IMR-90 (cell line): ENCODE results near the gene IL22RA1. TPM values are rescaled to one million over a fixed set of nuclear protein-coding genes. Genes with fewer than 3 reads are reported as not detected.

ENCODE experiments used
- ATAC-seq: fragments of 200-7000 bp; cut with Tn5 transposase; 2 replicates; pipeline ENCODE4 v1.9.1; 2020; ENCODE audit warnings: low read depth, mild to moderate bottlenecking, moderate library complexity
- BruUV-seq: library from RNA; stranded (reverse); fragments of 400-500 nt; replicated peaks from 2 replicates; lab custom pipeline; 2021; lab: Mats Ljungman, UMichigan
- CTCF ChIA-PET: fragments of 300-600 bp; formaldehyde crosslinking; extraction: SDS; loops from one replicate; lab custom pipeline; 2021; ENCODE audit warnings: antibody characterized with exemption; lab: Yijun Ruan, JAX
- POLR2A ChIA-PET: fragments of 300-600 bp; sonication (Branson Sonifier 250); formaldehyde crosslinking; loops from one replicate; lab custom pipeline; 2022; ENCODE audit warnings: antibody characterized with exemption; ENCODE audit not compliant: unreplicated experiment; lab: Charles Lee
- DNase-seq: peaks from one replicate; pipeline ENCODE4 v3.0.0; 2013
- H2AFZ ChIP-seq: replicated peaks from 2 replicates; pipeline ENCODE3; 2013; ENCODE audit warnings: low read length, mild to moderate bottlenecking; ENCODE audit not compliant: poor library complexity
- H2AK5ac ChIP-seq: 2 replicates; pipeline ENCODE4 v1.6.1; 2013; ENCODE audit warnings: low read depth, low read length, inconsistent platforms
- H2AK9ac ChIP-seq: replicated peaks from 2 replicates; pipeline ENCODE3; 2013; ENCODE audit warnings: mild to moderate bottlenecking, low read depth, low read length, moderate library complexity; ENCODE audit not compliant: poor library complexity
- H2BK120ac ChIP-seq: 2 replicates; pipeline ENCODE4 v1.6.1; 2013; ENCODE audit warnings: low read depth, low read length, inconsistent platforms
- H2BK15ac ChIP-seq: 3 replicates; pipeline ENCODE4 v1.6.1; 2013; ENCODE audit warnings: low read depth, low read length, inconsistent platforms
- H2BK20ac ChIP-seq: 2 replicates; pipeline ENCODE4 v1.6.1; 2013; ENCODE audit warnings: low read depth, mild to moderate bottlenecking, inconsistent platforms, low read length, moderate library complexity
- H2BK5ac ChIP-seq: 2 replicates; pipeline ENCODE4 v1.6.1; 2013; ENCODE audit warnings: mild to moderate bottlenecking, low read depth, low read length, inconsistent platforms; ENCODE audit not compliant: poor library complexity, severe bottlenecking
- H3K14ac ChIP-seq: replicated peaks from 2 replicates; pipeline ENCODE4 v1.6.1; 2013; ENCODE audit warnings: low read depth, low read length, inconsistent platforms
- H3K18ac ChIP-seq: 2 replicates; pipeline ENCODE4 v1.6.1; 2013; ENCODE audit warnings: low read depth, low read length, control low read depth
- H3K23ac ChIP-seq: 2 replicates; pipeline ENCODE4 v1.6.1; 2013; ENCODE audit warnings: low read depth, low read length, inconsistent platforms
- H3K27ac ChIP-seq: 2 replicates; pipeline ENCODE4 v1.5.1; 2013; ENCODE audit warnings: mild to moderate bottlenecking, control low read depth, low read length; ENCODE audit not compliant: insufficient read depth
- H3K27me3 ChIP-seq: 2 replicates; pipeline ENCODE4 v1.6.1; 2013; ENCODE audit warnings: low read length; ENCODE audit not compliant: control insufficient read depth, insufficient read depth
- H3K36me3 ChIP-seq: 2 replicates; pipeline ENCODE4 v1.6.1; 2013; ENCODE audit warnings: low read length, mixed read lengths; ENCODE audit not compliant: control insufficient read depth, insufficient read depth
- H3K4ac ChIP-seq: 2 replicates; pipeline ENCODE4 v1.6.1; 2013; ENCODE audit warnings: low read depth, low read length, inconsistent platforms
- H3K4me1 ChIP-seq: 2 replicates; pipeline ENCODE4 v1.6.1; 2013; ENCODE audit warnings: low read length, mixed read lengths; ENCODE audit not compliant: control insufficient read depth, insufficient read depth
- H3K4me2 ChIP-seq: 2 replicates; pipeline ENCODE4 v1.6.1; 2013; ENCODE audit warnings: low read depth, mild to moderate bottlenecking, control low read depth, low read length, moderate library complexity
- H3K4me3 ChIP-seq: 2 replicates; pipeline ENCODE4 v1.5.1; 2013; ENCODE audit warnings: low read depth, mild to moderate bottlenecking, control low read depth, low read length, moderate library complexity; ENCODE audit not compliant: insufficient read depth
- H3K56ac ChIP-seq: 2 replicates; pipeline ENCODE4 v1.6.1; 2013; ENCODE audit warnings: low read length, inconsistent platforms; ENCODE audit not compliant: insufficient read depth; ENCODE audit errors: extremely low read depth
- H3K79me1 ChIP-seq, 2 experiments: 2 replicates each; pipeline ENCODE4 v1.6.1; 2013; ENCODE audit warnings: low read length in 2 of 2, inconsistent platforms in 1 of 2, low read depth in 1 of 2
- H3K9ac ChIP-seq: 2 replicates; pipeline ENCODE4 v1.6.1; 2013; ENCODE audit warnings: low read depth, low read length, control low read depth
- H3K9me1 ChIP-seq: 2 replicates; pipeline ENCODE4 v1.6.1; 2013; ENCODE audit warnings: low read length, inconsistent platforms; ENCODE audit not compliant: insufficient read depth
- H3K9me3 ChIP-seq: 2 replicates; pipeline ENCODE4 v1.6.1; 2013; ENCODE audit warnings: low read length; ENCODE audit not compliant: control insufficient read depth, insufficient read depth
- H4K20me1 ChIP-seq: 2 replicates; pipeline ENCODE4 v1.6.1; 2013; ENCODE audit warnings: low read length, inconsistent platforms; ENCODE audit not compliant: insufficient read depth
- H4K5ac ChIP-seq: 2 replicates; pipeline ENCODE4 v1.6.1; 2013; ENCODE audit warnings: mild to moderate bottlenecking, low read depth, low read length, control low read depth
- H4K8ac ChIP-seq, 2 experiments: 2 replicates each; pipeline ENCODE4 v1.6.1; 2013; ENCODE audit warnings: low read depth in 2 of 2, low read length in 2 of 2, control low read depth in 1 of 2, inconsistent platforms in 1 of 2
- H4K91ac ChIP-seq: 2 replicates; pipeline ENCODE4 v1.6.1; 2013; ENCODE audit warnings: low read depth, low read length, inconsistent platforms; ENCODE audit not compliant: insufficient read depth
- CEBPB ChIP-seq: IDR thresholded peaks from 2 replicates; pipeline ENCODE4 v1.6.1; 2012; ENCODE audit warnings: low read depth, low read length, improper control_type of control experiment
- FOS ChIP-seq: fragments of 150-350 bp; IDR thresholded peaks from 2 replicates; pipeline ENCODE4 v1.6.1; 2016; ENCODE audit warnings: low read depth, low read length
- MAZ ChIP-seq: IDR thresholded peaks from 2 replicates; pipeline ENCODE4 v1.6.1; 2012; ENCODE audit warnings: low read depth, mild to moderate bottlenecking, low read length, improper control_type of control experiment, moderate library complexity, borderline replicate concordance
- RCOR1 ChIP-seq: IDR thresholded peaks from 2 replicates; pipeline ENCODE4 v1.6.1; 2012; ENCODE audit warnings: mild to moderate bottlenecking, low read length, improper control_type of control experiment; ENCODE audit not compliant: insufficient replicate concordance
- RFX5 ChIP-seq: IDR thresholded peaks from 2 replicates; pipeline ENCODE4 v1.8.0; 2012; ENCODE audit warnings: low read depth, mild to moderate bottlenecking, low read length, moderate library complexity
- SMC3 ChIP-seq: fragments of 150-350 bp; IDR thresholded peaks from 2 replicates; pipeline ENCODE4 v1.6.1; 2016; ENCODE audit warnings: low read depth, mild to moderate bottlenecking, antibody characterized with exemption, low read length, moderate library complexity
- WGBS, 2 experiments: methylation state at CpG; one replicate each; pipeline versions ENCODE4 v1.1.5 to v1.1.7; 2013; ENCODE audit warnings: missing lambda C conversion rate in 2 of 2; ENCODE audit not compliant: insufficient read length in 1 of 2; ENCODE audit errors: extremely low coverage in 2 of 2; 5-methylcytosine and 5-hydroxymethylcytosine counted together
- dilution Hi-C: fragments of 300-500 bp; cut with HindIII; formaldehyde crosslinking; loops from one replicate; pipeline ENCODE4 v1.14.3; 2018; ENCODE audit warnings: low sequenced_read_pairs; ENCODE audit not compliant: unreplicated experiment
- in situ Hi-C: fragments of 300-500 bp; cut with MboI; formaldehyde crosslinking; loops from 3 replicates; pipeline ENCODE4 v1.14.3; 2019; ENCODE audit warnings: low sequenced_read_pairs, inconsistent platforms, mixed read lengths
- intact Hi-C: fragments of 100-400 bp; cut with micrococcal nuclease; formaldehyde crosslinking; loops from 2 replicates; pipeline ENCODE4 v1.10.0; 2022
- polyA plus RNA-seq, 3 experiments: library from polyadenylated mRNA; depleted of rRNA; stranded (reverse); fragments of >200 nt; gene quantifications; 2 replicates each; pipeline ENCODE4 v1.2.3, GENCODE V29; 2012; ENCODE audit warnings: low replicate concordance in 1 of 3
- total RNA-seq: library from RNA; depleted of rRNA; stranded (reverse); fragments of >200 nt; gene quantifications from 2 replicates; pipeline ENCODE4 v1.2.3, GENCODE V29; 2012
- TF ChIP-seq, protein P1 (sequence below): fragments of 150-350 bp; IDR thresholded peaks from 2 replicates; pipeline ENCODE4 v1.6.1; 2016; ENCODE audit warnings: low read depth, mild to moderate bottlenecking, low read length, moderate library complexity, borderline replicate concordance

Gene IL22RA1
- total and polyA plus RNA-seq, 2 of the 4 experiments (the other 2 are of a cell fraction): not detected

GRCh38 chr1:24178407-24178806 lies 35.5 kb upstream of the IL22RA1 start:
- H3K9me1 ChIP-seq: no peaks in the 10 kb centered on the region
- H3K36me3 ChIP-seq: no peaks in the 10 kb centered on the region
- peaks cover 41% of the 10 kb centered on the region for H3K27me3 ChIP-seq
- no peak overlapping the region for H3K23ac ChIP-seq
- no peak overlapping the region for H2AK5ac ChIP-seq
- WGBS, 2 experiments: 57% methylated on average over 1 of the region's 3 CpGs; no CpG with 5 or more reads in 1 of the 2 experiments
- no peak overlapping the region for H3K27ac ChIP-seq
- no peaks in the 10 kb centered on the region for H3K79me1 ChIP-seq
- dilution Hi-C loops (no loop called here), in situ Hi-C loops (no loop called here), intact Hi-C loops (no loop called here)
- H2BK20ac ChIP-seq: no peak overlapping the region
- TF ChIP-seq RCOR1 (no peak), FOS (no peak), RFX5 (no peak), MAZ (no peak), SMC3 (no peak), CEBPB (no peak)
- TF ChIP-seq, protein P1, sequence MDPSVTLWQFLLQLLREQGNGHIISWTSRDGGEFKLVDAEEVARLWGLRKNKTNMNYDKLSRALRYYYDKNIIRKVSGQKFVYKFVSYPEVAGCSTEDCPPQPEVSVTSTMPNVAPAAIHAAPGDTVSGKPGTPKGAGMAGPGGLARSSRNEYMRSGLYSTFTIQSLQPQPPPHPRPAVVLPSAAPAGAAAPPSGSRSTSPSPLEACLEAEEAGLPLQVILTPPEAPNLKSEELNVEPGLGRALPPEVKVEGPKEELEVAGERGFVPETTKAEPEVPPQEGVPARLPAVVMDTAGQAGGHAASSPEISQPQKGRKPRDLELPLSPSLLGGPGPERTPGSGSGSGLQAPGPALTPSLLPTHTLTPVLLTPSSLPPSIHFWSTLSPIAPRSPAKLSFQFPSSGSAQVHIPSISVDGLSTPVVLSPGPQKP: no peak
- no peak overlapping the region for H2BK5ac ChIP-seq
- no peak overlapping the region for H3K4me3 ChIP-seq
- H4K8ac ChIP-seq: no peak overlapping the region
- no peak overlapping the region for H2BK120ac ChIP-seq
- ATAC-seq: no peak
- H3K4ac ChIP-seq: no peak overlapping the region
- H2AFZ ChIP-seq: no peak overlapping the region
- H3K18ac ChIP-seq: no peak overlapping the region
- CTCF ChIA-PET: no interaction called here
- H2AK9ac ChIP-seq: no peak overlapping the region
- H2BK15ac ChIP-seq: no peak overlapping the region
- POLR2A ChIA-PET: no interaction called here
- no peaks in the 10 kb centered on the region for H3K4me1 ChIP-seq
- DNase-seq: no peak
- no peak overlapping the region for H4K91ac ChIP-seq
- H3K9ac ChIP-seq: no peak overlapping the region
- H3K56ac ChIP-seq: no peak overlapping the region
- BruUV-seq: no TSS peak
- H4K5ac ChIP-seq: no peak overlapping the region
- H4K20me1 ChIP-seq: no peaks in the 10 kb centered on the region
- H3K9me3 ChIP-seq: no peaks in the 10 kb centered on the region
- no peak overlapping the region for H3K4me2 ChIP-seq
- H3K14ac ChIP-seq: no peak overlapping the region
